OCI-LY1 (cell line): ENCODE results near the gene SEMA3A.

ENCODE experiments used
- EZH2 ChIP-seq: fragments of 200-600 bp; sonication (generic), shearing (Covaris generic); IDR thresholded peaks from 2 replicates; pipeline ENCODE4 v1.8.0; 2017; ENCODE audit warnings: borderline replicate concordance, mixed run types, mild to moderate bottlenecking, antibody characterized with exemption, low read length, moderate library complexity, mixed read lengths
- TF ChIP-seq, protein P1 (sequence below): fragments of 200-600 bp; sonication (generic), shearing (Covaris generic); IDR thresholded peaks from 2 replicates; pipeline ENCODE4 v1.5.1; 2017; ENCODE audit warnings: mild to moderate bottlenecking, antibody characterized with exemption, low read length, moderate library complexity, mixed read lengths

DNA sequence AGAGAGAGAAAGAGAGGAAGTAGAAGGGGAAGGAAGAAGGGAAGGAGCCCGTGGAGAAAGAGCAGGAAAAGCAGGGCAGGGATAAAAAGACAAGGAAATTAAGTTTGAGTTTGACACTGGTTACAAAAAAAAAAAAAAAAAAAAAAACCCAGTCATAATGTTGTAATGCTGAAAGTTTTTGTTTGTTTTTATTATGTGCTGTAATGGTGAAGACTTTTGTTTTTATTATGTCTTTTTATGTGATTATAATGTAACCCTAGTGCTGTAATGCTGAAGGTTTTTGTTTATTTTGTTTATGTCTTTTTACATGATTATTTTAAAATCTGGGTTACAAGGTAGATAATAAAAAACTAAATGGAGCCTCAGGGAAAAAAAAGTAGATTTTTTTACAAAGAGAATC is 184.8 kb downstream of the SEMA3A start:
- TF ChIP-seq, protein P1, sequence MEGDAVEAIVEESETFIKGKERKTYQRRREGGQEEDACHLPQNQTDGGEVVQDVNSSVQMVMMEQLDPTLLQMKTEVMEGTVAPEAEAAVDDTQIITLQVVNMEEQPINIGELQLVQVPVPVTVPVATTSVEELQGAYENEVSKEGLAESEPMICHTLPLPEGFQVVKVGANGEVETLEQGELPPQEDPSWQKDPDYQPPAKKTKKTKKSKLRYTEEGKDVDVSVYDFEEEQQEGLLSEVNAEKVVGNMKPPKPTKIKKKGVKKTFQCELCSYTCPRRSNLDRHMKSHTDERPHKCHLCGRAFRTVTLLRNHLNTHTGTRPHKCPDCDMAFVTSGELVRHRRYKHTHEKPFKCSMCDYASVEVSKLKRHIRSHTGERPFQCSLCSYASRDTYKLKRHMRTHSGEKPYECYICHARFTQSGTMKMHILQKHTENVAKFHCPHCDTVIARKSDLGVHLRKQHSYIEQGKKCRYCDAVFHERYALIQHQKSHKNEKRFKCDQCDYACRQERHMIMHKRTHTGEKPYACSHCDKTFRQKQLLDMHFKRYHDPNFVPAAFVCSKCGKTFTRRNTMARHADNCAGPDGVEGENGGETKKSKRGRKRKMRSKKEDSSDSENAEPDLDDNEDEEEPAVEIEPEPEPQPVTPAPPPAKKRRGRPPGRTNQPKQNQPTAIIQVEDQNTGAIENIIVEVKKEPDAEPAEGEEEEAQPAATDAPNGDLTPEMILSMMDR, result no peak
- no peak for TF ChIP-seq EZH2
